ENCODE measurements around the gene SMIM12.
"Not testable (repeated sequence)": the region's sequence is repeated elsewhere in the genome, so short reads cannot be mapped to it uniquely, and the experiment has no call there.

The SMIM12 gene

DNA sequence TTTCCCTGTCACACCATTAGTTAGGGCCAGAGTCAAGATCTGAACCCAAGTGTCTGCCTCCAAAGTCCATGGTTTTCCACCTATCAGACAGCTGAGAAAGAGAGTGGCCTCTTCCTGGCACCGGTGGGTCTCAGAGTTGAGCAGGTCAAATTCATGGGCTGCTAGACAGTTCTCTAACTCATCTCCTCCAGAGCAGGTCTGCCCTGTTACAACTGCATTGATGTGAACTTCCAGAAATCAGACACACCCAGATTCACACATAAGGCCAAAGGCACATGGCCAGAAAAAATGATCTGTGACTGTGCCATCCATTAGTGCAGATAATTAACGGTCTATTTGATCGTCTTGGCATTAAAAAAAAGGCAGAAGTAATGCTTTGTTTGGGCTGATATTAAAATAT is 17.5 kb downstream of the SMIM12 start:
- no peak for DNase-seq

DNA sequence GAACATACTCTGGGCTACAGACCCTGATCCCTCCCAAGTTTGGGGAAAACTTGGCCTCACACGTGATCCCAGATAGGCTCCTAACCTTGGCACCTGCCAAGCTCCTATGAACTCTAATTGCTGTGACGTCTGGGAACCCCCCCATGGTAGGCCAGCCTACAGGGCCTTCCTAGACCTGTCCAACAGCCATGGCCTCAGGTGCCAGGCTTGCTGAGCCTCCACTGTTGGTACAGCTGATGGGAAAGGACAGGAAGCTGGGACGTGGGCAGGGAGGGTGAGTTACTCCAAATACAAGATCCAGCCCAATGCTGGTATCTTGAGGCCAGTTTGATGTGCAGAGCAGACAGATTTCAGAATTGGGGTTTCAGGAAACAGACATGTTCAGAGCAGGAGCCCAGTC is 19.1 kb downstream of the SMIM12 start:
- DNase-seq, result no peak

DNA sequence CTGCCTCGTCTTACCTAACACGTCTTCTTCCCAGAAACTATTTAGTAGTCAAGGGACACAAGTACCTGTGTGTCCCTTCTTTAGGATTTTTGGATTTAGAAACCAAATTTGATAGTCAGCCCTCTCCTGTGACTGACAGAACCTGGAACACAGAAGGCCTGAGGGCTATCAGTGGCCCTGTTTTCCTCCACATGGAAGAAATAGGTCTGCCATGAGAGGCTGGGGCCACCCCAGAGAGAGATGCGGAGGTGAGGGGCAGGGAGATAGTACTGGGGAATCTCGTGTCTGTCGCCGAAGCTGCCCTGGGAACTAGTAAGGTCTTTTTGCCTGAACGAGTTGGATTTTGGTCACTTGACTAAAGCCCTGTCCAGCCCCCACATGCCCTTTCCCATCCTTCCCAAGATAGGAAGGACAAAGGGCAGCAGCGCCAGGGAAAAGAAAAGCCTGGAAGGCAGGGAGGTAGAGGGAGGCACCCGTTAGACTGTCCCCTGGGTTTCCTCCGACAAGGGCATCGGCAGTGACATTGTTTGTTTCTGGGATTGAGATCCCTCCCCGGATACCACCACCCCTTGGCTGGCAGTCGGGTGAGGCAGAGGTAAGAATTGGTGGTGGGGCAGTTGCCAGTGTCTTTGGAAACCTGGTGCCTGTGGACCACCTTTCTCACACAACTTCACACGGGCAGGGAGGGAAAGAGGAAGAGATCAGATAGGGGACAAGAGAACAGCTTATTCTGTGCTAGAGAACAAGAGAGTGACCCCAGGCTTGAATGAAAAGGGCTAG is 19.8 kb downstream of the SMIM12 start:
- no peak for DNase-seq

DNA sequence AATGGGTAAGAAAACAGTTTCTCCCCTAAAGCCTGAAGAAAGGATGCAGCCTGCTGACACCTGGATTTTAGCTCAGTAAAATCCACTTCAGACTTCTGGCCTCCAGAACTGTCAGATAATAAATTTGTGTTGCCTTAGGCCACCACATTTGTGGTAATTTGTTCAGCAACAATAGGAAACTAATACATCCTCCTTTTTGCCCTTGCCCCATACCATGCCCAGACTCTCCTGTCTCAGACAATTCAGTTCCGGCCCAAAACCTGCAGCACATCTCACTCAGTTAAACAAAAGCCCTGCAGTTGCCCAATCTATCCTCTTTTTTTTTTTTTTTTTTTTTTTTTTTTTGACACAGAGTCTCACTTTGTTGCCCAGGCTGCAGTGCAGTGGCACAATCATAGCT is 25.8 kb downstream of the SMIM12 start:
- DNase-seq, result no peak

DNA sequence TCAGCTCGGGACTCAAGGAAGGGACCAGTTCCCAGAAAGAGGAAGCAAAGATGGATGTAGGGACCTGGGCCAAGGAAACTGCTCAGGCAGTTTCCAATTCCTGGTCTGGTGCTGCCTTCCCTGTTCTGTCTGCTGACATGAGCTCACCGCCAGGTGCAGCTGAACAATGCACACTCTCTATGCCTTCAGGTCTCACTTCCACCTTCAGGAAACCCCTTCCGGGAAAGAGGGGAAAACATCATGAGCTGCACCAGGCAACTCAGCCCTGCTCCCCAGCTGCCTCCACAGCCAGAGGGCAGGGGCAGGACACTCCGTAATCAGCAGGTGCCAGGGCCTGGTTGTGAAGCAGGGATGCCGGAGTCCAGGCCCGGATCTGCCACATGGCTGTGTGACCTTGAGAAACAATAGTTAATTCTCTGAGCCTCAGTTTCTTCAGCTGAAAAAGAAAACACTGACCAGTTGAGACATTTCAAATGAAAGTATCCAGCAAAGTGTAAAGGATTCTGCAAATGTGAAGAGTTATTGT is 27.8 kb downstream of the SMIM12 start:
- DNase-seq, result no peak

DNA sequence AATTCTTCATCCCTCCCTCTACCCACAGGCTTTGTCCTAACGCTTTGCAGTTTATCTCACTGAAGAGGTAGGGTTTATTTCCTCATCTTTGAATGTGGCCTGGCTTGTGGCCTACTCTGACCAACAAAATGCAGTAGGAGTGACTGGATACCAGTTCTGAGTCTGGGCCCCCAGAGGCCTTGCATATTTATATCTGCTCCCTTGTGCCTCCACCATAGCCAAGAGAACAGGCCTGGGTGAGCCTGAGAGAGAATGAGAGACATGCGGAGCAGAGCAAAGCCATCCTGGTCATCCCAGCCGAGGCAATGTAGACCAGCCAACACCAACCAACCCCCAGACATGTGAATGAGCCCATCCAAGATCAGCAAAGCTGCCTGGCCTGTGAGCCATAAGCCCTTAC is 30.3 kb downstream of the SMIM12 start:
- no peak for DNase-seq

DNA sequence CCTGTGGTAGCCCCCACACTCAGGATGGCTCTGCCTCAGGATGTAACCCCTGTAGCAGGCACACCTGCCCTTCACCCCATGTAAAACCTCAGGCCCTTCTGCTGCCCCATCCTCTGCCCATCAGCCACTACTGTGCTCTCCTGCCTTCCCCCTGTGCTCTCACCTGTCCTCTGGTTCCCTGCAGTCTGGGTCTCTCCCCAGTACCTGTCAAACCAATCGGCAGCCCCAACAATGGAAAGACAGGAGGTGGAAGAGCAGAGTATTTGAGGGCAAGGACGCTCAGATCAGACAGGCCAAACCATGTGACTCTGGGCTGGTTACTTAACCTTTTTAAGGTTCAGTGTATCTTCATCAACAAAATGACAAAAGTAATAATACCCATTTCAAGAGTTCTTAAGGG is 30.9 kb downstream of the SMIM12 start:
- no peak for DNase-seq

DNA sequence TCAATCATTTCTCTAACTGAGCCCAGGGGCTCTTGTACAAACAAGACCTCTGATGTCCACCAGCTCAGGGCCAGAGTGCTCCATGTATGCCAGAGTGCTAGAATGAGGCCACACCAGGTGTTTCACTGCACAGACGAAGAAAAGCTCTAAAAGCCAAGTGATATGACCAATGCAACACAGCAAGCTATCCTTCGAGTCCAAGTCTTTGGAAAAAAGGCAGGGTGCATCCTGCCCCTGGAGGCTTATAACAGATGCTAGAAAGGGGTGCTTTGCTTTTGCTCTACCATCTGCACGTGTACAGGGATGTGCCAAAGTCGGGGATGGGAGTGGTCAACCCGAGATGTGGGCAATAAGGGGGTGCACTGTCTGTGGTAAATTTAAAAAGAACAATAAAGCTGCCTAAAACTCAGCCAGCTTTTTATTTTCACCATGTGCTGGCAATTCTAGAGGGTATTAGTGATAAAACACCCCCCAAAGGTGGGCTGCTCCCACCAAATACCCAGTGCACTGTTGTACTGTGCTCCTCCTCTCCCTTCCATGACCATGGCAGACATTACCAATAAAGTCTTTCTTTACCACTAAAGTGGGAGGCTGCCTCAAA is 32.1 kb downstream of the SMIM12 start:
- no peak for DNase-seq

DNA sequence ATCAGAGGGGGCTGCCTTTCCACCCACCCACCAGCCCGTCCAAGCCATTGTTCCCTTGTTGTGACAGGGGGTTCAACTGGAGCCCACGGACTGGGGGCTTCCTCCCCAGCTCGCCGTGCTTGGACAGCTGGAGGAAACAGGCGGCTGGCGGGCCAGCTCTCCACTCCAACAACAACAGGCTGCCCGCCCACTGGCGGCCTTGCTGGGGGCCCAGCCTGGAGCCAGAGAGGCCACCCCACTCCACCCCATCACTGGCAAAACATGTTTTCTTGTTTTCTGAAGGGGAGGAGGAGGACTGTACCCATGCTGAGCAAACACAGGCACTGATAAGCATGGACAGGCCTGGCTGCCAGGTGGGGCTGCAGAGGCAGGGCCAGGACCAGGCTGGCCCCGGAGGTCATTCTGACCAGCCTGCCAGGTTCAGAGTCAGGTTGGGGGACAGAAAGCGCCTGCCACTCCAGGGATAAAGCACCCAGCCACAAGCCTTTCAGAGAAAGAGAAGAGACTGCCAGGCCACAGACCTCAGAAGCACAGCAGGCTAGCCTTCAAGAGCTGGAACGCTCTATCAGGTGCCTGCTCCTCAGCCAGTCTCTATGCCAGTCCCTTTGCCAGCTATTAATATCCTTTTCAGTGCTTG is 34.0 kb downstream of the SMIM12 start:
- DNase-seq, result no peak

DNA sequence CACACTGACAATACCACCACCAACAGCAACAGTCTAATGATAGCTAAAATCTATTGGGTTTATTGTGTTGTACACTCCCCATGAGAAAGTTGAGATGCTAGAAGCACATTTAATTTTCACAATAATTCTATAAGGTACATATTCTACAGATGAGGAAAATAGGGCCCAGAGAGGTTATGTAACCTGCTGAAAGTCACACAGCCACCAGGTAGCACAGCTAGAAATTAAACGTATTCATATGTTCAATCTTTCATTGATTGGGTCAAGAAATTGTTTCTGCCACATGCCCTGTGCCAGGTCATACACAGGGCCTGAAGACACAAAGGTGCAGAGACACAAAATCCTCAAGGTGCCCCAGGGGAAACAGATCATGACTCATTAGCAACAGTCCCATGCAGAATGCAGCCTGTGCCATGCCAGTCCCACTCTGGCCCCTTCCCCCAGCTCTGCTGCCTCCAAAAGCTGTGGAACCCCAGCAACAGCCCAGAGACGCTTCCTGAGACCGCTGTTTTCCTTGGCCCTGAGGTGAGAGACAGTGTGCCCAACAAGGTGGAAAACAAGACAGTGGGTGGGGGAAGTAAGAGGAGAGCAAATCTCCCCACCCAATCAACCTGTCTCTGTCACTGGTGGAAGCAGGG is 34.6 kb downstream of the SMIM12 start:
- no peak for DNase-seq

DNA sequence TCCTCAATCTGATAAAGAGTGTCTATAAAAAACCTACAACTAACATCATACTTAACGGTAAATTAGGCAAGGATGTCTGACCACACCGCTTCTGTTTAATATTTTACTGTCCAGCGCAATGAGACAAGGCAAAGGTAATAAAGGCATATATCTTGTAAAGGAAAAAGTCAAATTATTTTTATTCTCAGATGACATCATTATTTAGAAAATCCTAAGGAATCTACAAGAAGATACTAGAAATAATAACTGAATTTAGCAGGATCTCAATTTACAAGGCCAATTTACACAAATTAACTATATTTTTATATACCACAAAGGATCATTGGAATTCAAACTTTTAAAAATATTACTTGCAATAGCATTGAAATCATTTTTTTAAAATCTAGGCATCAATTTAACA is 37.3 kb downstream of the SMIM12 start:
- no peak for DNase-seq

DNA sequence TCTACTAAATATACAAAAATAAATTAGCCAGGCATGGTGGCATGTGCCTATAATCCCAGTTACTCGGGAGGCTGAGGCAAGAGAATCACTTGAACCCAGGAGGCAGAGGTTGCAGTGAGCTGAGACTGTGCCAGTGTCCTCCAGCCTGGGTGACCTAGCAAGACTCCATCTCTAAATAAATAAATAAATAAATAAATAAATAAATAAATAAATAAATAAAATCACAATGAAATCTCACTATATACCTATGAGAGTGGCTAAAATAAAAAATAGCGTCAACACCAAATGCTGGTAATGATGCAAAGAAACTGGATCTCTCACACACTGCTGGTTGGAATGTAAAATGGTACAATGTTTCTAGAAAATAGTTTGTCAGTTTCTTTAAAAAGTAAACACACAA is 40.7 kb downstream of the SMIM12 start:
- not testable (repeated sequence) for DNase-seq

DNA sequence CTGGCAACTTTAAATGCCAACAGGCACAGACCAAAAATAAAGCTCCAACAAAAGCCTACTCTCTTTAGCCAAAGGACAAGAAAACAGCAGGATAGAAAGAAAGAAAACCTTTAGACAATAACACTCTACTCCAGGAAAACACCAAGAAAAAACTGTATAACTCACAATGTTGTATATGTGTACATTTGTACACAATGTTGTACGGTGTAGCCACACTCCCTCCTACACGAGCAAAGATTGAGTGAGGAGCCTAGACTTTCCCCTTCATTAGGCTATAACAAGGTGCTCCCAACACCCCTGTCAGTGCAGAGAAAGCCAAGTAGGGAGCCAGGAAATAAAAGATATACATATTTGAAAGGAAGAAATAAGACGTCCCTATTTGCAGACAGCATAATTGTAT is 42.8 kb downstream of the SMIM12 start:
- no peak for DNase-seq

DNA sequence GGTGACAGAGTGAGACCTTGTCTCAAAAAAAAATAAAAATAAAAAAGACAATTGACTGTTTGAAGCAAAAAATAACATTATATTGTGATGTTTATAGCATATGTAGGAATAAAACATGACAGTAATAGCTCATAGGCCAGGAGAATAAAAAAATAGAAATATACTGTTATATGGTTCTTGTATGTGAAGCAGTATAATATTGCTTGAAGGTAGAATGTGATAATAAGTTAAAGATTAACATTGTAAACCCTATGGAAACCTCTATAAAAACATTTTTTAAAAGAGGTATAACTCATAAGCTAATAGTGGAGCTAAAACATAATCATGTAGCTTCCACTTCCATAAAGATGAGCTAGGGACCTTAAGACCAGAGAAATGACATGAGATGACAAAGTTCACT is 43.2 kb downstream of the SMIM12 start:
- no peak for DNase-seq

DNA sequence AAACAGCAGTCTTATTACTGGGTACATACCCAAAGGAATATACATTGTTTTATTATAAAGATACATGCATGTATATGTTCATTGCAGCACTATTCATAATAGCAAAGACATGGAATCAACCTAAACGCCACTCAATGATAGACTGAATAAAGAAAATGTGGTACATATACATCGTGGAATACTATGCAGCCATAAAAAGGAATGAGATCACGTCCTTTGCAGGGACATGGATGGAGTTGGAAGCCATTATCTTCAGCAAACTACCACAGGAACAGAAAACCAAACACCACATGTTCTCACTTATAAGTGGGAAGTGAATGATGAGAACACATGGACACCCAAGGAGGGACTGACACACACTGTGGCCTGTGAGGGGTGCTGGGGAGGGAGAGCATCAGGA is 48.8 kb downstream of the SMIM12 start:
- not testable (repeated sequence) for DNase-seq

DNA sequence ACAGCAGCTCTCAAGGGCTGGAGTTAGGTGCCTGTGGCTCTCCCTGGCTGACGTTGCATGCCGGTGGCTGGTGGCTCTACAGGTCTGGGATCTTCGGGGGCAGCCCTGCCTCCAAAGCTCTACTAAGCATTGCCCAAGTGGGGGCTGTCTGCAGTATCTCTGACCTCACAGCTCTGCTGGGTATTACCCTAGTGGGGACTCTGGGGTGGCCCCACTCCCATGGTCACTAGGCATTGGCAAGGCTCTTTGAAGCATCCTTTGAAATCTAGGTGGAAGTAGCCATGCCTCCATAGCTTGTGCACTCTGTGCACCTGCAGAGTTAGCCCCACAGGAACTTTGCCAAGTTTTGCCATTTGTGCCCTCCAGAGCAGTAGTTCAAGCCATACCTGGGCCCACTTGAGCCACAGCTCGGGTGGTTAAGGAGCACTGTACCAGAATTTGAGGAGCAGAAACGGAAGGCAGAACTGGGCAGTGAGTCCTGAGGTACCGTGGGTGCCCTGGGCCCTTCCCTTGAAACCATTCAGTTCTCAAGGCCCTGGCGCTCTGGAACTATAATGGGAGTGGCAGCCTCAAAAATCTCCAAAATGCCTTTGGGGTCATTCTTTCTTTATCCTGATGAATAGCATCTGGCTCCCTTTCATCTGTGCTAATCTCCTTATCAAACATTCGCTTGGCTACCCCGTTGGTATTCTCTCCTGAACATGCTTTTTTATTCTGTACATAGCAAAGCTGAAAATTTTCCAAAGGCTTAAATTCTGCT is 51.3 kb downstream of the SMIM12 start:
- no peak for DNase-seq

DNA sequence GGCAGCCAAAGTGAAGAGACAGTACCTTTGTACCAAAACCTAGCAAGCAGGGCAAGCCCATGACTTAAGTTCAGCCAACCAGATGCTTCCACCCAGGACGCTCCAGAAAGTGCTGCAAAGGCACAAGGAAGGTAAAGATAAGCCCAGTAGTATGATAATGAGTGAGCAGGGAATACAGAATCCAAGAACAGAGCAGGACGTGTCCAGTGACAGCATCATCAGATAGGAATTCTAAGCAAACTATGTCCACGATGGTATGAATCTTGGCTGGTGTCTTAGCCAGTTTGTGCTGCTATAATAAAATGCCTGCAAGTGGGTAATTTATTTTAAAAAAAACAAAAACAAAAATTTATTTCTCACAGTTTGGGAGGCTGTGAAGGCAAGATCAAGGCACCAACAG is 53.2 kb downstream of the SMIM12 start:
- DNase-seq, result no peak

DNA sequence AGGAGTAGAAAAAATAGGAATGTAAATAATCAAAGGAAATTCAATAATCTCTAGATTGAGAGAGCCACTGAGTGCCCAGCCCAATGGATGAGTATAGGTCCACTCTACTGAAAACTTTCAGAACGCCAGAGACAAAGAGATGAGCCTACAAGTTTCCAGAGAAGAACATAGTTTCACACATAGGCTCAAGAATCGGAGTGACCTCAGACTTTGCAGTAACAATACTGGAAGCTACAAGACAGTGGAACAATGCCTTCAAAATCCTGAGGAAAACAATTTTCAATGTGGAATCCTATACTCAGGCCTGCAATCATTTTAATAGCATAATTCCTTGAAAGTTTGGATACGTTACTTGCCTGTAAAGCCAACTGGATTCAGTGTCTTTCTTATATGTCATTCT is 55.8 kb downstream of the SMIM12 start:
- DNase-seq, result no peak

Data from right forelimb (tissue), 1 donor.